ENCODE results near the gene PLCD3. TPM values are rescaled to one million over a fixed set of nuclear protein-coding genes. Genes with fewer than 3 reads are reported as not detected.
A peak's percentile ranks its signal among the peaks of the same experiment; 100 is the strongest.

Gene PLCD3
- total and polyA plus RNA-seq, 2 of the 13 experiments (the other 11 are each of a cell fraction or from before 2014, with no cell fraction given) = 11.3 to 39.1 TPM

GRCh38 chr17:45160447-45161287 is 28.4 kb upstream of the PLCD3 start (continued):
- TF ChIP-seq HDAC6 (IDR thresholded peaks at IDR 0.05; ENCODE audit: low read depth, low read length) (no peak), TEAD3 (CRISPR knock-in tag; optimal IDR thresholded peaks at IDR 0.05; ENCODE audit: borderline replicate concordance) (peak; percentile 83), ZNF687 (CRISPR knock-in tag; IDR thresholded peaks at IDR 0.05) (peak; percentile 84), HNRNPL (IDR thresholded peaks at IDR 0.05; ENCODE audit: low read depth, low read length) (peak; percentile 95), MEIS2 (CRISPR knock-in tag; IDR thresholded peaks at IDR 0.05) (peak; percentile 80), FOXK1 (CRISPR knock-in tag; IDR thresholded peaks at IDR 0.05; ENCODE audit: borderline replicate concordance, low read depth) (peak; percentile 8; the same call in 1 of the 2 replicates), ZNF142 (CRISPR knock-in tag; IDR thresholded peaks at IDR 0.05) (peak; percentile 92), SKIL (CRISPR knock-in tag; IDR thresholded peaks at IDR 0.05; ENCODE audit: borderline replicate concordance) (peak; percentile 65; the same call in 1 of the 2 replicates)
